Measurements from ENCODE around the gene KIAA1217.

DNA sequence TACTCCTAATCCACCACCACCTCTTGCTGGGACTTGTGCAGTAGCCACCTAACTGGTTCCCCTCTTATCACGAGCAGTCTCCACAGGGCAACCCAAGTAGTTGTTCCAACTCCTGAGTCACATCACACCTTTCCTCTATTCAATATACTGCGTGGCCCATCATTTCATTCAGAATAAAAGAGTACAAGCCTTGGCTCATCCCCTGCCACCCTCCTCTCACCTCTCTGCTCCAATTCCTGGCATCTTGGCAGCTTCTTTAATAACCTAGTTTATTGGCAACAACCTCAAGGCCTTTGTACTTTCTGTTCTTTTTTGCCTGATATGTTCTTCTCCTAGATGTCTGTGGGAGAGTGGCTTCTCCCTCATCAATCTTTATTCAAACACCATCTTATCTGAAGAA lies 199.4 kb downstream of the KIAA1217 start:
- TF ChIP-seq, protein P1, sequence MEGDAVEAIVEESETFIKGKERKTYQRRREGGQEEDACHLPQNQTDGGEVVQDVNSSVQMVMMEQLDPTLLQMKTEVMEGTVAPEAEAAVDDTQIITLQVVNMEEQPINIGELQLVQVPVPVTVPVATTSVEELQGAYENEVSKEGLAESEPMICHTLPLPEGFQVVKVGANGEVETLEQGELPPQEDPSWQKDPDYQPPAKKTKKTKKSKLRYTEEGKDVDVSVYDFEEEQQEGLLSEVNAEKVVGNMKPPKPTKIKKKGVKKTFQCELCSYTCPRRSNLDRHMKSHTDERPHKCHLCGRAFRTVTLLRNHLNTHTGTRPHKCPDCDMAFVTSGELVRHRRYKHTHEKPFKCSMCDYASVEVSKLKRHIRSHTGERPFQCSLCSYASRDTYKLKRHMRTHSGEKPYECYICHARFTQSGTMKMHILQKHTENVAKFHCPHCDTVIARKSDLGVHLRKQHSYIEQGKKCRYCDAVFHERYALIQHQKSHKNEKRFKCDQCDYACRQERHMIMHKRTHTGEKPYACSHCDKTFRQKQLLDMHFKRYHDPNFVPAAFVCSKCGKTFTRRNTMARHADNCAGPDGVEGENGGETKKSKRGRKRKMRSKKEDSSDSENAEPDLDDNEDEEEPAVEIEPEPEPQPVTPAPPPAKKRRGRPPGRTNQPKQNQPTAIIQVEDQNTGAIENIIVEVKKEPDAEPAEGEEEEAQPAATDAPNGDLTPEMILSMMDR (IDR thresholded peaks at IDR 0.05): no peak
- TF ChIP-seq POLR2A (IDR thresholded peaks at IDR 0.05; ENCODE audit: low read depth) (no peak), EP300 (IDR thresholded peaks at IDR 0.05) (no peak), POLR2AphosphoS5 (IDR thresholded peaks at IDR 0.05) (no peak)

Data from esophagus muscularis mucosa (tissue), 4 donors.